SW 1271 (cell line): ENCODE measurements around the gene PDE11A.
"Not testable (repeated sequence)": the region's sequence is repeated elsewhere in the genome, so short reads cannot be mapped to it uniquely, and the experiment has no call there.

Source experiments
- DNase-seq, 2 experiments: peaks; one replicate each; lab custom pipeline; 2025; lab: John Stamatoyannopoulos, UW

PDE11A gene

DNA sequence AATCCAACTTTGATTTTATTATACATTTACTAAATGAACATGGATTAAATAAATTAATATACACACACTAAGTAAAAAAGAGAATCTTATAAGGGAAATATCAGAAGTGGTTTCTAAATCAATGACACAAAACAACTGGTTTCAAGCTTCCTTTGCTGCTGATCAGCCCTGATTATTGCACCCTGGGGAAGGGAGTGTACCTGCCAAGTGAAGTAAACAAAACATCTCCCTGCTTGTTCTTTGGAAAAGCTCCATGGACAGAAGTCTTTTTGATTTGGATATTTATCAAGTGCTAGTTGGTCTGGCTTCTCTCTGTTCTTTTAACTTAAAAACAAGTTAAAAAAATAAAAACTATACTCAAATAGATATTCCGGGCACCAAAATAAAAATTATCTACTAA lies 190.1 kb downstream of the PDE11A start:
- DNase-seq, result no peak

- DNase-seq, result no peak
Measured at GRCh38 chr2:177881921-177882320, 190.7 kb downstream of the PDE11A start.

DNA sequence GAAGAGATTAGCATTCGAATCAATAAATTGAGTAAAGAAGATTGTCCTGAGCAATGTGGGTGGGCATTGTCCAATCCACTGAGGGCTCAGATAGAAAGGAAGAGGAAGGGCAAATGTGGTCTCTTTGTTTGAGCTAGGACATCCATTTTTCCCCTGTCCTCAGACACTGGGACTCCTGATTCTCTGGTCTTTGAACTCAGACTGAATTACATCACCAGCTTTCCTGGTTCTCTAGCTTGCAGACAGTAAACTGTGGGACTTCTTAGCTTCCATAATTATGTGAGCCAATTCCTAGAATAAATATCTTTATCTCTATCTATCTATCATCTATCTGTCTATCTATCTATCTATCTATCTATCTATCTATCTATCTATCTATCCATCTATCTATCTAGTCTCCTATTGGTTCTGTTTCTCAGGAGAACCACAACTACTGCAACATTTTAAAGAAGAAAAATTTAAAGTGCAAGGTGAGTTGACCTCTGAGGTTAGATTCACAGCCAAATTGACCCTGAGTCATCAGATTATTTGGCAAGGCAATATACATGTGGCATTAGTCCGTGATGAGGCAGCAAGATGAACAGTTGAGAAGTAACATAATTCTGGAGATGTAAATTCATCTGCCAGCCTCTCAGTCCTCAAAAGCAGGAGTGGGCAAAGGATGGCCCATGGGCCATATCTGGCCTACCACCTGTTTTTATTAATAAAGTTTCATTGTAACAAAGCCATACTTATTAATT lies 191.4 kb downstream of the PDE11A start:
- no peak for DNase-seq

DNA sequence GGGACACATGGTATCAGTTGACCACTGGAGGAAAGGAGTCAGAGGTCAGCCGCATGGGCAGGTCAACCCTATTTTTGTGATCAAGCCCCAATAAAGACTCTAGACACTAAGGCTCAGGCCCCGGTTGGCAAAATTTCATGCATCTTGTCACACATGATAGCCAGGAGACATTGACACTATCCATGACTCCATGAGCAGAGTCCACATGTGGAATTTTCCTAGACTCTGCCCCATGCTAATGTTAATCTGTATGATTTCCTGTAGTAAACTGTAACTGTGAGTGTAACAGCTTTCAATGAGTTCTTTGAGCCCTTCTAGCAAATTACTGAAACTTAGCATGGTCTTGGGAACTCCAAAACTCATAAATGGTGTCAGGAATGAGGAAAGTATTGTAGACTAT lies 192.3 kb downstream of the PDE11A start:
- DNase-seq, result no peak

DNA sequence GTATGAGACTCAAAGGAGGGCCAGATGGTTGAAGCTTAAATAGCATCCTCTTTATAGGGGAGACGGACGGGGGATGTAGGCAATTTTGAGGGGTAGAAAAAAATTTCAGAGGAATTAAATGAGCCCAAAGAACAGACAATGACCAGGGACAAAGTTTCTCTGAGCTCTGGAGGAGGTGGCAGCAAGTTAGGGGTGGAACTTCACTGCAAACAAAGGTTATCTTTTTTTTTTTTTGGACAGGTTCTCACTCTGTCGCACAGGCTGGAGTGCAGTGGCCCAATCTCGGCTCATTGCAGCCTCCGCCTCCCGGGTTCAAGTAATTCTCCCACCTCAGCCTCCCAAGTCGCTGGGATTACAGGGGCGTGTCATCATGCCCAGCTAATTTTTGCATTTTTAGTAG lies 195.6 kb downstream of the PDE11A start:
- DNase-seq, result no peak

DNA sequence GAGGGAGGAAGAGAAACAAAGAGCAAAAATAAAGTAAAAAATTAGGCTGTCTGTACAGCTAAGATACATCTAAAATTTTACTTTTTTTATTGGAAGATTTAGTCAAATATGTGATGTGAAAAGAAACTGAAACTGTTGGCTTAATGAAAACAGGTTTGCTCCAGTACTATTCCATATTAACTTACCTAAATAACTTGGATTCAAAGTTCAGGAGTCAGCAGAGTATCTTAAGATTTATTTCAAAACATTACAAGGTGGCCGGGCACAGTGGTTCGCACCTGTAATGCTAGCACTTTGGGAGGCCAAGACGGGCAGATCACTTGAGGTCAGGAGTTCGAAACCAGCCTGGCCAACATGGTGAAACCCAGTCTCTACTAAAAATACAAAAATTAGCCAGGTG lies 197.9 kb downstream of the PDE11A start:
- DNase-seq, result no peak

DNA sequence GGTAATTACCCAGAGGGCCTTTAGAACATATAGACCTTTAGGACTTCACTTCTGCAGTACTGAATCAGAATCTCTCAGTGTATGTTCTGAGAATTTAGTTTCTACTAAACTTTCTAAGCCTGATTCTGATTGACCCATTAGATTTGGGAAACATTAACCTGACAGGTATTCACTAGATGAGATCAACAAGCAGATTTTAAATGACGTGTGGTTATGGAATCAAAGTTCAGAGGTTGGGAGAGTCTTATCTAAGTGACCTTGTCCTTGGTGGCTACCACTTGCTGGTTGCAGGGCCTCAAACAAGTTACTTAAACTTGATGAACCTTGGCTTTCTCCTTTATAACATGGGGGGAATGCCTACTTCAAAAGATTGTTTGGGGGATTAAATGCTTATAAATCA lies 198.7 kb downstream of the PDE11A start:
- no peak for DNase-seq

DNA sequence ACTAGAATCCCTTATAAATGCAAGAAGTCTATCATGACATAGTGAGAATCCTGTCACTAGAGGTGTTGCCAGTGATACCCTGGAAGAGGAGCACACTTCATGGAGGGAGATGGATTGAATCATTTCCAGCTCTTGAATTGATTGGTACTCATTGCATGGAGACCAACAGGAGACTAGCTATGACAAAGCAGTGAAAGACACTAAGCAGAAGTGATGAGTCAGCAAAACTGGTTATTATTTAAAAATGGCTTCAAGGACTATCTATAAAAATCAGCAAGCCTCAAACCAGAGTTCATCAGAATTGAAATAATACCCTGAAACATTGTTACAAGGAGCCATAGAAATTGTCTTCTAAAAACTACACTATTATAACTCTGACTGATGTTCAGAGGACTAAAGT lies 200.3 kb downstream of the PDE11A start:
- DNase-seq, result peak in 1 of 2 experiments; percentile 3

DNA sequence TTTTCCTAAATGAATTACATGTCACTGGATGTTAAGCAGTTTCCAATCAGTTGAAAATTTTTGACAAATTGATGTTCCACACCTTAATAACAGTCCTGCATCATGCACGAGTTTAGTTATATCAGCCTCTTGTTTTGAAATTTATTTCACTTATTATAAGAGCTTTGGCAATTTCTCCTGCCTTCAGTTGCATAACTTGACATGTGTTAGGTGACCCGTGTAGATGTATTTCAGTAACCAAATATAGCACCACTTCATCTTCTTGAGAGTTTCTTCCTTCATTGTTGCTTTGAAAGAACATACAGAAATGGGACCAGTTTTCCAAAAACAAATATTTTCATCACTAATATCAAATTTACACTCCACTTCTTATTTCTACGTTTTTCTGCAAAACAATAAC lies 202.7 kb downstream of the PDE11A start:
- DNase-seq, result no peak

DNA sequence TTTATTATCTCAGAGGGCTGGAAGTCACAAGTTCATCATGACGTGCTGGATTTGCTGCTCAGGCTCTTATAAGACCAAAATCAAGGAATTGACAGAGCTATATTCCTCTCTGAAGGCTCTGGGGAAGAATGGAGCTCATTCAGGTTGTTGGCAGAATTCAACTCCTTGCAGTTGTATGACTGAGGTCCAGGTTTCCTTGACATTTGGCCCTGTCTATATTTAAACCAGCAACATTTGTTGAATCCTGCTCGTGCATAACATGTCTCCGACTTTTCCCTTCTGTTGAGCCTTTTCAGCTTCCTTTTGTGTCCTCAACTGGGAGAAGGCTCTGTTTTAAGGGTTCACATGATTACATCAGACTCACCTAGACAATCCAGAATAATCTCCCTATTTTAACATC lies 203.4 kb downstream of the PDE11A start:
- no peak for DNase-seq

GRCh38 chr2:177868806-177869205 lies 203.8 kb downstream of the PDE11A start:
- DNase-seq, result no peak

DNA sequence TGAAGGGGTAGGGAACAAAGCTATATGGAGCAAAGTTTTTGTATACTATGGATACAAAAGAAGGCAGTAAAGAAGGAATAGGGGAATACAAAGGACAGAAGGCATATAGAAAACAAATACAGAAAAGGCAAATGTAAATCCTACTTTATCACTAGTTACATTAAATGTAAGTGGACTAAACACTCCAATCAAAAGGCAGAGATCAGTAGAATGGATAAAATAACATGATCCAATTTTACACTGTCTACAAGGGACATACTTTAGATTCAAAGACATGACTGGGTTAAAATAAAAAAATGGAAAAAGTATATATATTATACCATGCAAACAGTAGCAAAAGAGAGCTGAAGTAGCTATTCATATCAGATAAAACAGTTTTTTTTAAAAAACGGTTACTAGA lies 215.0 kb downstream of the PDE11A start:
- no peak for DNase-seq

DNA sequence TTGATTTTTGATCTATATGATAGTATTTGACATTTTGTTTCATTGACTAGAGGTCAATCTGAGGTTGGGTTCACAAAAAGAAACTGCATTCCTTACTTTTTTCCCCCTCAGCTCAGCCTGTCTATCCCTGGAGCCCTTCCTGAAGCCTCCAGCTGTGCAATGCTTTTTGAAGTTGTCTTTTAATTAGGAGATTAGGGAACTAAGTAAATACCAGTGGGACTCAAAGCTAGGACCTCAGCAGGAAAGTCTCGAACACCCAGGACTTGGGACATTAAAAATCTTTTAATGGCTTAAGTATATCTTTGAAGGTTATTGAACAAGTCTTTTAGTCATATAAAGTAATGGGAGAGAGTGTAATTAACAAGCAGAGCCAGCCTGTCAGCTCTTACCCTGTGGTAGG lies 220.2 kb downstream of the PDE11A start:
- DNase-seq, result no peak

DNA sequence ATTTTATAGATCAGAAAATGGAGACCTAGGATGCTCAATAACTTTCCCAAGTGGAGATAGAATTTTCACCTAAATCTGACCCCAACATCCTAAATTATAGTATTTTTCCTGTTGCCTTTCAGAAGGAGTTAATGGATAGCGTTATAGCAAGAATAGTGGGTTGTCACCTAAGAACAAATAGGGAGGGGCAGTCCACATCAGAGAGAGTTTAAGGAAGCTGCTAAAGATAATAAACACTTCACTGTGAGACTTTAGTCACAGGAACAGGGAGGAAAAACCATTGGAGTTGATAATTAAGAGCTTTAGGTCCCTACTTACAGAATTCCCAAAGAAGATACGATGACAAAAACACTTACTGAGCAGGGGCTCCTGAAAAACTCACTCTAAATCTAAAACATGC lies 229.4 kb downstream of the PDE11A start:
- DNase-seq, result no peak

DNA sequence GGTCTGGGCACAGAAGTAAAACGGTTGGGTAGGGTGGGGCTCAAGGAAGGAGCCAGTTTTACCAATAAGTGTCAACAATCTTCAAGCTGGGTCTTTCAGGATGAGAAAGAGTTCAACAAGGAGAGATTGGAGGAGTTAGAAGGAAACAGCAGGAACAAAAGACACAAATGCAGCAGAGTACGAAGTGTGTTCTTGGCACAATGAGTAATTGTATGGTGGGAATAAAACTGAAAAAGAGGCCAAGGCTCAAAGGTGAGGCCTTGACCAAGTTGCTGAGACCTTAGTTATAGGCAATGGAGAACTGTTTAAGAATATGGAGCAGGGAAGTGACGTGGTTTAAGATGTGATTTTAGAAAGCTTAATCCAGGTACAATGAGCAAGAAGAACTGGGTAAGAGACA lies 230.3 kb downstream of the PDE11A start:
- DNase-seq, result no peak

- DNase-seq, result not testable (repeated sequence)
Measured at GRCh38 chr2:177835418-177836204, 237.0 kb downstream of the PDE11A start.

GRCh38 chr2:177832611-177833433 lies 239.8 kb downstream of the PDE11A start:
- no peak for DNase-seq

- DNase-seq, result no peak
Measured at GRCh38 chr2:177830881-177831386, 241.6 kb downstream of the PDE11A start.

DNA sequence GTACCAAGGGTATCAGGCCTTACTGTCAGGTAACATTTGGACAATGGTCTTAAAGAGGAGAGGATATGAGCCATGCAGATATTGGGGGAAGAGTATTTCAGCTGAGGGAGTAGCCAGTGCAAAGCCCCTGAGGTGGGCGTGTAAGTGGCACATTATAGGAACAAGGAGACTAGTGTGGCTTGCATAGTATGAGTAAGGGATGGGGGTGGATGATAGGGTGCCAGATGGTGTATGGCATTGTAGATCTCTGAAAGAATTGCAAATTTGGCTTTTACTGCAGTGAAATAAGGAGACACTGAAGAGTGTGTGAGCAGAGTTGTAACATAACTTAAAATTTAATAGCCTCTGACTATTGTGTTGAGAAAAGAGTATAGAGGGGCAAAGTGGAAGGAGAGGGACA lies 244.0 kb downstream of the PDE11A start:
- DNase-seq, result no peak

DNA sequence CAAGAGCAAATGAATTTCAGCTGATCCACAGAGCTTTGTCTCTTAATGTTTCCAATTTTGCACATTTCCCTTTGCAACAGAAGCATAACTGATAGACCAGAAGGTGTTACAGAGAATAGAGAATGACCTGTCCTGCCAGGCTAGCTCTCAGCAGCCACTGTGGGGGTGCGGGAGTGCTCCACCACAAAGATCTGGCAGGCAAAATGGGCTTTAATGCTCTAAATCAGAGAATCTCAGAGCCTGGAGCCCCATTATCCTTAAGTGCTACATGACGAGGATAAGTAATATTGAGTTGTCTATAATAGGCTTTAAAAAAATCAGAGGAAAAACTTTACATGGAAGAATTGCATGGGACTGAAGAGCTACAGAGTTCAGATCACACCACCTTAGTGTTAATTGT lies 245.7 kb downstream of the PDE11A start:
- DNase-seq, result no peak

DNA sequence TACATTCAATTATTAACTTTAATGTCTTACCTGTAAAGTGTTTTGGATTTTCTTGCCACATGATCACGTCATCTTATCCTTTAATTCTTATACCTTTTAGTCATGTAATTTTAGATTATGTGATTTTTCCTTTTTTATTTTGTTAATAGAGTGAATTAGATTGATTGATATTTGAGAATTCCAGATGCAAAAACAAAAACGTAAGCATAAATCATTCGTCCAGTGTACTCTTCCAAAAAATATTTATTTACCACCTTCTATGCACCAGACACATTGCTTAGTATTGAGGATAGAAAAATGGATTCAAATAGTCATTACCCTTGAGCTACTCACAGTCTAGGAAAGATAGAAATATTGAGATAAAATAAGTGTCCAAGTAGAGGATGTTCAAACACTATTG lies 249.6 kb downstream of the PDE11A start:
- DNase-seq, result no peak

- DNase-seq, result no peak
Measured at GRCh38 chr2:177818412-177818811, 254.2 kb downstream of the PDE11A start.

- no peak for DNase-seq
Measured at GRCh38 chr2:177817300-177817699, 255.3 kb downstream of the PDE11A start.
